Activated CD4-positive, CD25-positive, alpha-beta regulatory T cell (primary cell): ENCODE data around the gene KIDINS220.

ENCODE experiments used
- DNase-seq, 4 experiments: peaks; one replicate each; lab custom pipeline; 2025; lab: John Stamatoyannopoulos, UW

KIDINS220 gene

GRCh38 chr2:8697190-8697589 is 140.2 kb downstream of the KIDINS220 start:
- DNase-seq = no peak

GRCh38 chr2:8694737-8695136 is 142.7 kb downstream of the KIDINS220 start:
- DNase-seq = no peak

DNA sequence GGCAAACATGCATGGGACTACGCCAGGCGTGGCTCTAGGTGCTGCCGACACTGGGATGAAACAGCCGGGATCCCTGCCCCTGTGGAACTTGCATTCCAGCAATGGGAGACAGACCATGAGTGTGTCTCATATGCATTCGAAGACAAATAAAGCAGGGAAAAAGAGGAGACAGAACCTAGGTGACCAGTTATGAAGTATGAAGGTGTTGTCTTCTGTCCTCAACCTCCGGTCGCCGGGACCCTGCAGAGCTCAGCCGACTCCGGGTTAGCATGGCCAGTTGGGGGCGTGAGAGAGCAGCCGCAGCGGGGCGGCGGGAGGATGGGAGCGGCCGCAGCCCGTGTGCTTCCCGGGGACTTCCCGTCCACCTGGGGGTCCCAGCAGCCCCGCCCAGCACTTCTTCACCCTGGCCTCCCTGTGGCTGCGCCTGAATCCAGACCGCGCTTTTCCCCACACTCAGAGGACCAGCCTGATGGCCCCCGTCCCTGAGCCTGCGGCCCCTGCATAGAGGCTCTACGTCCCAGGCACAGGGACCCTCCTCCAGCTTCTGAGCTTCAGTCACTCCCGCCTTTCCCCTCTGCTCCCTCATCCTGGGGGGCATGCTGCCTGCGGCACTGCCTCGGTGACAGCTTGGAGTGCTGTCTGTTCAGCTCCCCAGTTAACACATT is 144.1 kb downstream of the KIDINS220 start:
- no peak for DNase-seq

- no peak for DNase-seq
Measured at GRCh38 chr2:8692783-8693156, 144.6 kb downstream of the KIDINS220 start.

GRCh38 chr2:8691859-8692437 is 145.5 kb downstream of the KIDINS220 start:
- no peak for DNase-seq

DNA sequence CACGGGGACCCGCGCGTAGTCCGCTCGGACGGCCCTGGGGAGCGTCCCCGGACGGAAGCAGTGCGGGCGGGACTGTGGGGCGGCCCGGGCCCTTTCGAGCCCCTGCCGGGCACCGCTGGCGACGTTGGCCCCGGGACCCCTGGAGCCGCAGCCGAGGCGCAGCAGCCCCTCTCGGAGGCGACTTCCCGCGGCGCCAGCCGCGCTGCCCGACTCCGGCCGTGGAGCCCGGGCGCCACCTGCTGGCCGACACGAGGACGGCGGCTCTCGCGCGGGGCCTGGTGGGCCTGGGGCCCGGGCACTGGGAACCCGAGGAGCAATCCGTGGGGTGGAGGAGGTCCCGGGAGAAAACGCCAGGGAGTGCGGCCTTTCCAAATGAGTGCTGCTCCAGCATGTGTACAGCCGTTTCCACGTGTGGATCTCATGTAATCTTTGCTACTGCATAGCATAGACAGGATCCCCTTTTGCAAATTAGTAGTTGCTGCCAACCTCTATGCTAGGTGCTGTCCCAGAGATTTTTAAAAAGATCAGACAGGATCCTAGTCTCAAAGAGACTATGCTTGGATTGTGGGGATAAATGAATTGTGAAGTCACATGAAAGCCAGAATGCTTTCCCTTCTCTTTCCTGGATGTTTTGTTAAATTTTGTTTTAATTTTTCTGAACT is 151.6 kb downstream of the KIDINS220 start:
- peak; percentile 58 to 63 (median 60) for DNase-seq

DNA sequence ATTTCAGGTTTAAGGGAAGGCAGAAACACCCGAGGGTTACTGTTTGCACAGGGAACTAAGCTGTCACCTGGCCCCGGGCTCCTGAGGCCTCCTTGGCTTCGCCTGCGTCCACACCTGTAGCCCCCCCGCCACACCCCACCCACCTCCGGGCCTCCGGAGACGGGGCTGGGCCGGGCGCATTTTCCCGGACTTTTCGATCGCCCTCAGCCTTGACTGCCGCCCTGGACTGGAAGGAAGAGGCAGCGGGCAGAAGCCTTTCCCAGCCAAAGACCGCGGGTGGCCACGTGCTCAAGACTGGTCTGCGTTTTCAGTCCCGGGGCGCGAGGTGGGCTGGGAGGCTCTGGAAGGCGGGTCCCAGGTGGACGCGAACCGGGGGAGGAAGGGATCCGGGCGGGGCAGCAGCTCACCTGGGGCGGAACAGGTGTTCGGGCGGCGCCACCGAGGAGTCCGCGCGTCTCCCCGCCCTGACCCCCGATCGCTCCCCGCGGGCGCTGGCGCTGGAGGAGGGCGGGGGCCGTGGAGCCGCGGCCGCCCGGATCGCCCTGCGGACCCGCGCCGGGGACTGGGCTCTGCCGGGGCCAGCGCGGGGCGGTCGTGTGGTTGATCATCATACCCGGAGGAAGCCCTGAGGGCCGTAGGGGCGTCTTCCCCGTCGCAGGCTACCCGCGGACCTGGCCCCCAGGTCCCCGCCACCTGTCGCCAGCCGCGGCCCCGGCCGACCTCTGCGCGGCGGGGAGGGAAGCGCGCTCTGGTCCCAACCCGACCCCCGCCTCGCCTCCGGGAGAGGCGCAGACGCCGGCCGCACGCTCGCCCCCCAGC is 152.3 kb downstream of the KIDINS220 start:
- DNase-seq = no peak

- no peak for DNase-seq
Measured at GRCh38 chr2:8684540-8684877, 152.9 kb downstream of the KIDINS220 start.

DNA sequence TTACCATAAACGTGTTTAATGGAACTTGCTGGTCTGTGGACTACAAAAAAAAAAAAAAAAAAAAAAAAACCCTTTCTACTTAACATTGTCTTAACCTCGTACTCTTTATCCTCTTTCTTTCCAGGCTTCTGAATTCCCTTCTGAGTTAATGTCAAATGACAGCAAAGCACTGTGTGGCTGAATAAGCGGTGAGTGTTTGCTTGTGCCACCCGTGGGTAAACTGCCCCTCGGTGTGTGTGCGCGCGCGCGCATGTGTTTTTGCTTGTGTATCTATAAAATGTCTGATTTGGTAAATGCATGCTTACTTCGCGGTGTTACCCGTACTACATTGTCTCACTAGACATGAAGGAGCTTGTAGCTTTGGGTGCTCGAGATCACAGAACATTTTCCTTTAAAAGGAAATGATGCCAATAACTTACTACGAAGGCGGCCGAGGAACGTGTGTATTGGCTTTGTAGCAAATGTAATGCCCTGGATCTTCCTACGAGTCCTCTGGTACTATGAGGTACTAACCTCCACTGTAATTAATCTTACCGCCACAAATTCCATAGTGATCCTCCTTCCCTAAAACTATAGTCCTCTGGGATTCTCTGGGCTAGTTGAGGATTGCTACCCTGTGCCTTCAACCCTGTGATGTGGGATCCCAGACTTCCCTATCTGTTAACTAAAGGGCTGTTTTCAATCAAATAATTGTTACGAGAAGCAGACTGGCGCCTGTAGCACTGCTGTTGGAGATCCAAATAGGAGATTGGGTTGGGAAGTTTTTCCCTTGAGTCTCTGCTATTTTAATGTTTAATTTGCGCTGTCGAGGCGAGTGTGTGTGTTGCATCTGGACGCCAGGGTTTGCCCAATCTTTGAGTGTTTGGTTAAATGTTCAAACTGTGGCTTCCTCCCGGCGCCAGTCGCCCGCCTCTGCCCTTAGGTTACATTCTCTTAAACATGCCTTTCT is 154.4 kb downstream of the KIDINS220 start:
- no peak for DNase-seq

DNA sequence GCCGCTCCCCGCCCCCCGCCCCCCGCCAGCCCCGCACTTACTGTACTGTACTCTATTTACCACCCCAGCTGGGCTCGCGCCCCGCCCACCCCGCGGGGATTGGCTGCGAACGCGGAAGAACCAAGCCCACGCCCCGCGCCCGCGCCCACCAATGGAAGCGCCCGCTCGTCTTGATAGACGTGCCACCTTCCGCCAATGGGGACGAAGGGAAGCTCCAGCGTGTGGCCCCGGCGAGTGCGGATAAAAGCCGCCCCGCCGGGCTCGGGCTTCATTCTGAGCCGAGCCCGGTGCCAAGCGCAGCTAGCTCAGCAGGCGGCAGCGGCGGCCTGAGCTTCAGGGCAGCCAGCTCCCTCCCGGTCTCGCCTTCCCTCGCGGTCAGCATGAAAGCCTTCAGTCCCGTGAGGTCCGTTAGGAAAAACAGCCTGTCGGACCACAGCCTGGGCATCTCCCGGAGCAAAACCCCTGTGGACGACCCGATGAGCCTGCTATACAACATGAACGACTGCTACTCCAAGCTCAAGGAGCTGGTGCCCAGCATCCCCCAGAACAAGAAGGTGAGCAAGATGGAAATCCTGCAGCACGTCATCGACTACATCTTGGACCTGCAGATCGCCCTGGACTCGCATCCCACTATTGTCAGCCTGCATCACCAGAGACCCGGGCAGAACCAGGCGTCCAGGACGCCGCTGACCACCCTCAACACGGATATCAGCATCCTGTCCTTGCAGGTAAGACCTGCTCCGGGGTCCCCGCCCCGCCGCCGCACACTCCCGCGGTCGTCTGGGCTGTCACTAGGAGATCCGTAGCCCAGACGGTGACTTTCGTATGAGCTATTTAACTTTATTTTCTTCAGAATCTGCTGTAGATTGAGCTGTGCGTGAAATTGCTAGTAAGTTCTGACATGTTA is 155.4 kb downstream of the KIDINS220 start, which contains the start of gene ID2:
TSS of gene ID2 (plus strand) at position 271 of the 907 bp plus-strand sequence. CDS start at position 381, 110 bp downstream.
- DNase-seq = peak; percentile 88 to 92 (median 90)

GRCh38 chr2:8680822-8681760 is 156.3 kb downstream of the KIDINS220 start:
- DNase-seq = peak in 3 of 4 experiments; percentile 9 to 39 (median 38)

GRCh38 chr2:8679827-8680731 is 157.3 kb downstream of the KIDINS220 start:
- no peak for DNase-seq

DNA sequence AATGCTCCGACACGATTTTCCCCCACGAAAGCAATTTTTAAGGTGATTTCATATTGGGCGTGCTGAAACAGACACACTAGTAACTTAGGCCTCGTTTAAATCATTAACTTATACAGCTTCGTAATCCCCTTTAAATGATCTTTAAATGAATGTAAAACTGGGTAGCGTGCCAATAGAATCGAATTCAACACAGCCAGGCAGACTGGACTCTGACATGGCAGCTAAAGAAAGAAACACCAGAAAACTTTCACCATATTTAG is 157.9 kb downstream of the KIDINS220 start:
- no peak for DNase-seq
